Right lobe of liver (tissue), 6 donors: Measurements from ENCODE around the gene SERPINH1. TPM values are rescaled to one million over a fixed set of nuclear protein-coding genes. Genes with fewer than 3 reads are reported as not detected.

Experiments
- ATAC-seq, 4 donors: fragments of 200-7000 bp; cut with Tn5 transposase; one replicate each; pipeline ENCODE4 v1.9.1; 2020; ENCODE audit warnings: mild to moderate bottlenecking in 4 of 4, moderate library complexity in 4 of 4
- DNase-seq, 3 donors: peaks; one replicate each; pipeline ENCODE4 v3.0.0-alpha.2; 2020
- H3K27ac ChIP-seq, 3 donors: fragments of 200-600 bp; one replicate each; pipeline ENCODE4 v1.8.0; 2022
- H3K27me3 ChIP-seq, 2 donors: fragments of 200-600 bp; one replicate each; pipeline ENCODE4 v1.8.0; 2022
- H3K36me3 ChIP-seq, 4 donors: fragments of 200-600 bp; sonication (generic) in 1 of 4; one replicate each; pipeline versions ENCODE4 v1.5.1 to v1.8.0; 2017 to 2022; ENCODE audit warnings: control low read depth in 1 of 4
- H3K4me1 ChIP-seq, 4 donors: fragments of 200-600 bp; sonication (generic) in 1 of 4; one replicate each; pipeline versions ENCODE4 v1.5.1 to v1.8.0; 2017 to 2022; ENCODE audit warnings: control low read depth in 1 of 4
- H3K4me3 ChIP-seq, 3 donors: fragments of 200-600 bp; one replicate each; pipeline ENCODE4 v1.8.0; 2022
- H3K9me3 ChIP-seq, 4 donors: fragments of 200-600 bp; sonication (generic) in 1 of 4; one replicate each; pipeline versions ENCODE4 v1.5.1 to v1.8.0; 2017 to 2022; ENCODE audit warnings: control low read depth in 1 of 4
- POLR2A ChIP-seq: fragments of 450-650 bp; IDR thresholded peaks from one replicate; pipeline ENCODE4 v1.6.1; 2017; ENCODE audit warnings: antibody characterized with exemption, mild to moderate bottlenecking
- WGBS: methylation state at CpG from one replicate; pipeline ENCODE4 v1.1.6; 2018; ENCODE audit warnings: low coverage, low lambda C conversion rate; ENCODE audit not compliant: insufficient coverage; ENCODE audit errors: missing lambda C conversion rate; 5-methylcytosine and 5-hydroxymethylcytosine counted together
- intact Hi-C, 2 donors: fragments of 100-400 bp; cut with DNase I; formaldehyde crosslinking; loops; one replicate each; pipeline versions ENCODE4 v1.11.2 to v1.14.1; 2022
- total RNA-seq, 6 experiments: library from RNA; depleted of rRNA in 2 of 6; stranded (reverse); fragments of >200 nt in 2 of 6; fragmentation: NEBNext Ultra II Directional in 3 of 6; extraction: Animal tissue kit (Norgen Biotek cat#: 25700) in 3 of 6; gene quantifications; one replicate each; pipeline versions ENCODE4 v1.1.0 to v1.2.4, GENCODE V29; 2016 to 2023
- TF ChIP-seq, protein P1 (sequence below), 4 donors: fragments of 200-600 bp in 3 of 4; fragments of 450-650 bp in 1 of 4; IDR thresholded peaks; one replicate each; pipeline versions ENCODE4 v1.5.1 to v1.8.0; 2016 to 2022; ENCODE audit warnings: antibody characterized with exemption in 4 of 4, mild to moderate bottlenecking in 2 of 4
- donor health status: DM: no; HTN: yes; CAD: no.
- donor health status: DM: no; HTN: no; CAD: no.
- donor health status: DM: no; HTN: no; CAD: no.
- donor health status: DM: no; HTN: yes; CAD: no.
- donor health status: DM: no; HTN: yes; CAD: no.

Gene SERPINH1
- total RNA-seq, 6 experiments from 2014 or later = 14.6 to 44.3 (median 33.8) TPM

DNA sequence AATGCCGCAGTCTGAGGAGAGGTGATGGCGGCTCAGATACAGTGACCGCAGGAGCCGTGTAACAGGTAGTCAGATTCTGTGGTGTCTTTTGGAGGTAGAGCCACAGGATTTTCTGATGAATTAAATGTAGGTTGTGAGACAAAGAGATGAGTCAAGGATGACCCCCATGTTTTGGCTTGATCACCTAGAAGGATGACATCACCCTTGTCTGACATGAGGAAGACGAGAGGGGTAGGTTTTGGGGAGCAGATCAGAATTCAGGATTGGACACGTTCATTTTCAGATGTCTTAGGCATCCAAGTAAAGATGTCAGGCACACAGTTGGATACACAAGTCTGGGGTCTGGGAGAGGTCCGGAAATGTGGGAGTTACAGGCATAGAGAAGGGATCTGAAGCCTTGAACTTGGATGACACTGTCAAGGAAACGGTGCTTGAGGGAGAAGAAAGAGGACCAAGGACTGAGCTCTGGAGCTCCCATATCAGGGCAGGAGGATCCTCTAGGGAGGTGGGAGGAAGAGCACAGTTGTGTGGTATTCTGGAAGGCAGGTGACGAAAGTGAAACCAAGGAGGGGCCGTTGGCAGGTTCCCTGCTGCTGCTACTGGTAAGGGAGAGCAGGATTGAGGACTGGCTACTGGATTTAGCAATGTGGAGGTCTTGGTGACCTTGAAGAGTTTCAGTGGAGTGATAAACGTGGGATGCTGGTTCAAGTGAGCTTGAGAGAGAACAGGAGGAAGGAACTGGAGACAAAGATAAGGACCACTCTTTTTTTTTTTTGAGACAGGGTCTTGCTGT, 23.7 kb upstream of the SERPINH1 start:
- H3K27ac ChIP-seq = no peak overlapping the region
- intact Hi-C loops = no loop called here
- no peaks in the 10 kb centered on the region for H3K36me3 ChIP-seq
- no peak for DNase-seq
- ATAC-seq = no peak
- no peaks in the 10 kb centered on the region for H3K27me3 ChIP-seq
- H3K4me1 ChIP-seq = no peaks in the 10 kb centered on the region
- TF ChIP-seq, protein P1, sequence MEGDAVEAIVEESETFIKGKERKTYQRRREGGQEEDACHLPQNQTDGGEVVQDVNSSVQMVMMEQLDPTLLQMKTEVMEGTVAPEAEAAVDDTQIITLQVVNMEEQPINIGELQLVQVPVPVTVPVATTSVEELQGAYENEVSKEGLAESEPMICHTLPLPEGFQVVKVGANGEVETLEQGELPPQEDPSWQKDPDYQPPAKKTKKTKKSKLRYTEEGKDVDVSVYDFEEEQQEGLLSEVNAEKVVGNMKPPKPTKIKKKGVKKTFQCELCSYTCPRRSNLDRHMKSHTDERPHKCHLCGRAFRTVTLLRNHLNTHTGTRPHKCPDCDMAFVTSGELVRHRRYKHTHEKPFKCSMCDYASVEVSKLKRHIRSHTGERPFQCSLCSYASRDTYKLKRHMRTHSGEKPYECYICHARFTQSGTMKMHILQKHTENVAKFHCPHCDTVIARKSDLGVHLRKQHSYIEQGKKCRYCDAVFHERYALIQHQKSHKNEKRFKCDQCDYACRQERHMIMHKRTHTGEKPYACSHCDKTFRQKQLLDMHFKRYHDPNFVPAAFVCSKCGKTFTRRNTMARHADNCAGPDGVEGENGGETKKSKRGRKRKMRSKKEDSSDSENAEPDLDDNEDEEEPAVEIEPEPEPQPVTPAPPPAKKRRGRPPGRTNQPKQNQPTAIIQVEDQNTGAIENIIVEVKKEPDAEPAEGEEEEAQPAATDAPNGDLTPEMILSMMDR (IDR thresholded peaks at IDR 0.05) = no peak
- TF ChIP-seq POLR2A = no peak
- H3K4me3 ChIP-seq = no peak overlapping the region
- no peaks in the 10 kb centered on the region for H3K9me3 ChIP-seq
- WGBS = 69% methylated on average over 11 of the region's 11 CpGs

DNA sequence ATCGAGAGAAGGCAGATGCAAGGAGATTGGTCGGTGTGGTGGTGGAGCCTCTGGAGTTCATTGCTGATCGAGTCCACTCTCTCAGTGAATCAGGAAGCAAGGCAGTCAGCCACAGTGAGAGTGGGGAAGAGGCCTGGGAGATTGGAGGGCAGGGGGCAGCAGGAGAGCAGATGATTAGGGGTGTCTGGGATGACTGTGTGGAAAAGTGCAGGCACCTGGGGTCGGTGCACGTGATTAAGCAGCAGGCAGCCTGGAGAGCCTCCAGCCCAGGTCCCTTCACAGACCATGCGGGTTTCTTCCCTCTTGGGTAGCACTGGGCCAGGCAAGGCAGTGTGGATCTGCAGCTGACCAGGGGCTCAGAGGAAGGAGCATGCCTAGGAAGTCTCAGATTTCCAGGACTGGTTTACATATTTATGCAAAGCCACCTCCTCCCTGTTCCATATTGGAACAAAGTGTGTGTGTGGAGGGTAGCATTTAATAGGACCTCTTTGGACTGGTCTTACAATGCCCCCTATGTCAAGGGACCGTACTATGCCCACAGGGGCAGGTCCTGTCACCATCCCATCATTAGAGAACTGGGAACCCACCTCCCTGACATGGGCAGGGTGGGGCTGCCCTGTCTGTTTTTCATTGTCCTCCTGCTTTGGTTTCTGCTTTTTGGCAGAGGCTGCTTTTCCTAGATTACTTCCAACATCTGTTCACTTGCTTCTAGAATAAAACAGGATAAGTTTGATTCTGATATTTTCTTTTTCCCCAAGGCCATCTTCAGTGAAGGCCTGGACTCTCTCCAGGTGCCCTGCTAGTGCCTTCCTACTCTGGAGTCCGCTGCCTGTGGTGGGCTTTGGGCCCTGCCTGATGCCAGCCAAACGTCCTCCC, 22.4 kb upstream of the SERPINH1 start:
- no peak overlapping the region for H3K4me3 ChIP-seq
- no peaks in the 10 kb centered on the region for H3K9me3 ChIP-seq
- ATAC-seq (no peak), DNase-seq (no peak)
- no peaks in the 10 kb centered on the region for H3K27me3 ChIP-seq
- no peak overlapping the region for H3K27ac ChIP-seq
- no peaks in the 10 kb centered on the region for H3K4me1 ChIP-seq
- TF ChIP-seq, protein P1 (IDR thresholded peaks at IDR 0.05) = no peak
- TF ChIP-seq POLR2A = no peak
- intact Hi-C loops = loop anchor here in 1 of 2 donors (10.0 kb wide), 1 partner anchor 255 kb away; no protein-coding TSS in a partner anchor
- 78% methylated on average over 9 of the region's 9 CpGs for WGBS
- no peaks in the 10 kb centered on the region for H3K36me3 ChIP-seq

DNA sequence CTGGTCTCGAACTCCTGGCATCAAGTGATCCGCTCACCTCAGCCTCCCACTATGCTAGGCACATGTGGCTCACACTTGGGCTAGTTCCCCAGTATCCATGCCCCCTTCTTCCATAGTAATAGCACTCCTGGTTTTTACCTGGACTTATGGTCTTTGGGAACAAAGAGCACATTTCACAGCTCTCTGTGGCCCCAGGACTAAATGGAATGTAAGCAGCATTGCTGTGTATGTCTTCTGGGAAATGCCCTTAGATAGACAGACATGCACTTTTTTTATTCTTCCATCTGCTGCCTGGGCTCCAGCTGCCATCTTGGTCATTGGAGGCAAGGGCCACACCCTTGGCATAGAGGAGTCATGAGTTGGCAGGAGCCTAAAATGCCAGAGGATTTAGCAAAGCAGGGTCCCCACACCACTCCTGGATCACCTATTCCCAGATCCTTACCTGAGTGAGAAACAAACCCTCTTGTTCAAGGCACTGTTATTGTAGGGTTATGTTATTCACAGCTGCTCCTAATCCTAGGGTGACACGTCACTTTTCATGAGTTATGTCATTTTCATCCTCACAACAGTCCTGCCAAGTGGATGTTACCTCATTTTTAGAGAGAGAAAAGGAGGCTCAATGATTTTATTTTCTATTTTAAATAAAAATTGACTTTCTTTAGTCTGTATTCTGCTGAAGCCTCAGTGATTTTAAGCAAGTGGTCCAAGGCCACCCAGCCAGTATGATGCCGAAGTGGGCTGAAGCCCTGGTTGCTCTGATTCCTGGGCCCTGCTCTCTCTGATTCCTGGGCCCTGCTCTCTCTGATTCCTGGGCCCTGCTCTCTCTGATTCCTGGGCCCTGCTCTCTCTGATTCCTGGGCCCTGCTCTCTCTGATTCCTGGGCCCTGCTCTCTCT, 20.6 kb upstream of the SERPINH1 start:
- no peaks in the 10 kb centered on the region for H3K36me3 ChIP-seq
- no peak for DNase-seq
- no peak overlapping the region for H3K27ac ChIP-seq
- WGBS = 85% methylated on average over 2 of the region's 4 CpGs
- TF ChIP-seq, protein P1 (IDR thresholded peaks at IDR 0.05) = no peak
- no peak for TF ChIP-seq POLR2A
- no peak for ATAC-seq
- intact Hi-C loops = loop anchor here in 1 of 2 donors (10.0 kb wide), 1 partner anchor 257 kb away; no protein-coding TSS in a partner anchor
- no peak overlapping the region for H3K4me3 ChIP-seq
- H3K9me3 ChIP-seq = no peaks in the 10 kb centered on the region
- no peaks in the 10 kb centered on the region for H3K27me3 ChIP-seq
- H3K4me1 ChIP-seq = no peaks in the 10 kb centered on the region

DNA sequence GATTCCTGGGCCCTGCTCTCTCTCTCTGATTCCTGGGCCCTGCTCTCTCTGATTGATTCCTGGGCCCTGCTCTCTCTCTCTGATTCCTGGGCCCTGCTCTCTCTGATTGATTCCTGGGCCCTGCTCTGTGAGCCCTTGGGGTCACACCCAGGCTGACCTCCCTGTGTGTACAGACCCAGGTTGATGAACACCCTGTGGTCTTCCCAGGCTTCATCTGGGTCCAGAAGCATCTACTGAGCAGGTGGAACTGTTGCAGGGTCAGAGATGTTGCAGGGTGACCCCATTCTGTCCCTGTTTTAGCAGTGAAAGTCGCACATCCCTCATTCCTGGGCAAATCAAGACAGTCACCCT, 20.0 kb upstream of the SERPINH1 start:
- H3K4me1 ChIP-seq = no peaks in the 10 kb centered on the region
- no peak overlapping the region for H3K4me3 ChIP-seq
- no peaks in the 10 kb centered on the region for H3K27me3 ChIP-seq
- DNase-seq = no peak
- no peak for ATAC-seq
- TF ChIP-seq, protein P1 (IDR thresholded peaks at IDR 0.05) = no peak
- no peak for TF ChIP-seq POLR2A
- no CpG with 5 or more reads among the region's 1 CpG for WGBS
- no peak overlapping the region for H3K27ac ChIP-seq
- intact Hi-C loops = loop anchor here in 1 of 2 donors (10.0 kb wide), 1 partner anchor 257 kb away; no protein-coding TSS in a partner anchor
- no peaks in the 10 kb centered on the region for H3K9me3 ChIP-seq
- H3K36me3 ChIP-seq = no peaks in the 10 kb centered on the region
